Gastroesophageal sphincter (tissue), 3 donors: ENCODE results near the gene KRT35.

Experiments used
- POLR2A ChIP-seq, 2 donors: fragments of 450-650 bp; IDR thresholded peaks; one replicate each; pipeline ENCODE4 v1.6.1; 2017; ENCODE audit warnings: antibody characterized with exemption in 2 of 2, mild to moderate bottlenecking in 2 of 2, moderate library complexity in 1 of 2
- POLR2AphosphoS5 ChIP-seq: sonication (generic); formaldehyde crosslinking; IDR thresholded peaks from one replicate; pipeline ENCODE4 v1.6.1; 2017; ENCODE audit warnings: antibody characterized with exemption
- TF ChIP-seq, protein P1 (sequence below), 4 experiments: fragments of 200-600 bp in 2 of 4; fragments of 450-650 bp in 2 of 4; sonication (generic) in 1 of 4; IDR thresholded peaks; one replicate each; pipeline ENCODE4 v1.5.1; 2017 to 2019; ENCODE audit warnings: antibody characterized with exemption in 4 of 4, mild to moderate bottlenecking in 2 of 4, moderate library complexity in 2 of 4

DNA sequence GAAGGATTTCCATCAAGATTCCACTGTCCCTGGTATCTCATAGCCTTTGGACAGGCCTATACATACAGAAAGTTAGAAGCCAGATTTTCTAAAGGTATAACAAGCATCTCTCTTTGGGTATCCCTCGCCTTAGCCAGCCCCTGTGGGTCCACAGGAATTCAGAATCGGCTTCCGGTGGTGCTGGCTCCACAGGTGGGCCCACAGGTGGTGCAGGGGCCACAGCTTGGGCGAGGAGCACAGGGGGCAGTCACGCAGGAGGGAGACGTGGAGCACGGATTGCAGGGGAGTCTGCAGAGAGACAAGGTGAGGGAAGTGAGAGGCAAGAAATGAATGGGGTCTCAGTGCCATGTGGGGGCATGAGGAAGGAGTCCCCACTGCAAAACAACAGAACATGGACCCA lies 43.7 kb downstream of the KRT35 start:
- TF ChIP-seq, protein P1, sequence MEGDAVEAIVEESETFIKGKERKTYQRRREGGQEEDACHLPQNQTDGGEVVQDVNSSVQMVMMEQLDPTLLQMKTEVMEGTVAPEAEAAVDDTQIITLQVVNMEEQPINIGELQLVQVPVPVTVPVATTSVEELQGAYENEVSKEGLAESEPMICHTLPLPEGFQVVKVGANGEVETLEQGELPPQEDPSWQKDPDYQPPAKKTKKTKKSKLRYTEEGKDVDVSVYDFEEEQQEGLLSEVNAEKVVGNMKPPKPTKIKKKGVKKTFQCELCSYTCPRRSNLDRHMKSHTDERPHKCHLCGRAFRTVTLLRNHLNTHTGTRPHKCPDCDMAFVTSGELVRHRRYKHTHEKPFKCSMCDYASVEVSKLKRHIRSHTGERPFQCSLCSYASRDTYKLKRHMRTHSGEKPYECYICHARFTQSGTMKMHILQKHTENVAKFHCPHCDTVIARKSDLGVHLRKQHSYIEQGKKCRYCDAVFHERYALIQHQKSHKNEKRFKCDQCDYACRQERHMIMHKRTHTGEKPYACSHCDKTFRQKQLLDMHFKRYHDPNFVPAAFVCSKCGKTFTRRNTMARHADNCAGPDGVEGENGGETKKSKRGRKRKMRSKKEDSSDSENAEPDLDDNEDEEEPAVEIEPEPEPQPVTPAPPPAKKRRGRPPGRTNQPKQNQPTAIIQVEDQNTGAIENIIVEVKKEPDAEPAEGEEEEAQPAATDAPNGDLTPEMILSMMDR (IDR thresholded peaks at IDR 0.05): no peak
- TF ChIP-seq POLR2A (IDR thresholded peaks at IDR 0.05) (no peak), POLR2AphosphoS5 (no peak)
